HEK293 (cell line): ENCODE measurements around the gene KIF5A.

Experiments
- CTCF ChIA-PET: fragments of 350-600 bp; formaldehyde crosslinking; extraction: SDS; loops from one replicate; lab custom pipeline; 2021; ENCODE audit warnings: antibody characterized with exemption; lab: Yijun Ruan, JAX
- POLR2A ChIA-PET: fragments of 300-600 bp; formaldehyde crosslinking; extraction: SDS; loops from one replicate; lab custom pipeline; 2020; ENCODE audit warnings: antibody characterized with exemption, inconsistent platforms; lab: Yijun Ruan, JAX
- H3K27ac ChIP-seq: fragments of 200-500 bp; sonication (Bioruptor generic); 2 replicates; pipeline ENCODE4 v1.5.1; 2014; ENCODE audit warnings: low read depth, low read length, control low read depth, inconsistent platforms; ENCODE audit errors: extremely low read depth
- H3K36me3 ChIP-seq, 2 experiments: fragments of 200-500 bp in 1 of 2; sonication (Bioruptor generic) in 1 of 2; 1 replicate in 1 of 2; 2 replicates in 1 of 2; pipeline ENCODE4 v1.5.1; 2014 to 2017; ENCODE audit warnings: inconsistent platforms in 2 of 2, low read length in 2 of 2; ENCODE audit not compliant: control insufficient read depth in 2 of 2, insufficient read depth in 1 of 2
- H3K4me1 ChIP-seq: fragments of 200-500 bp; sonication (Bioruptor generic); 2 replicates; pipeline ENCODE4 v1.5.1; 2014; ENCODE audit warnings: mild to moderate bottlenecking, low read length, inconsistent platforms; ENCODE audit not compliant: control insufficient read depth, insufficient read depth
- H3K4me3 ChIP-seq: 2 replicates; pipeline ENCODE4 v1.5.1; 2011; ENCODE audit warnings: low read depth, mild to moderate bottlenecking, control low read depth, low read length, moderate library complexity
- H3K9me3 ChIP-seq: fragments of 200-500 bp; sonication (Bioruptor generic); 2 replicates; pipeline ENCODE4 v1.5.1; 2014; ENCODE audit warnings: low read depth, low read length, inconsistent platforms; ENCODE audit not compliant: control insufficient read depth, insufficient read depth
- GFI1B ChIP-seq: fragments of 450-650 bp; formaldehyde crosslinking; IDR thresholded peaks from 2 replicates; pipeline ENCODE4 v1.5.1; 2016; ENCODE audit warnings: missing biosample characterization, missing genetic modification characterization
- HOXA7 ChIP-seq: sonication (generic); formaldehyde crosslinking; IDR thresholded peaks from 2 replicates; pipeline ENCODE4 v1.8.1; 2022; ENCODE audit warnings: missing genetic modification reagents, borderline replicate concordance
- IKZF3 ChIP-seq: fragments of 450-650 bp; IDR thresholded peaks from 2 replicates; pipeline ENCODE4 v1.5.0; 2018; ENCODE audit warnings: missing biosample characterization, mild to moderate bottlenecking, missing genetic modification characterization, moderate library complexity
- PRDM10 ChIP-seq: fragments of 450-650 bp; formaldehyde crosslinking; IDR thresholded peaks from 2 replicates; pipeline ENCODE4 v1.5.1; 2016; ENCODE audit warnings: missing biosample characterization, missing genetic modification characterization
- ZBTB17 ChIP-seq: fragments of 450-650 bp; formaldehyde crosslinking; IDR thresholded peaks from 2 replicates; pipeline ENCODE4 v1.5.1; 2016; ENCODE audit warnings: missing biosample characterization, missing genetic modification characterization
- ZNF148 ChIP-seq: fragments of 450-650 bp; formaldehyde crosslinking; IDR thresholded peaks from 2 replicates; pipeline ENCODE4 v1.5.0; 2017; ENCODE audit warnings: missing biosample characterization, missing genetic modification characterization, borderline replicate concordance
- ZNF175 ChIP-seq: fragments of 450-650 bp; formaldehyde crosslinking; IDR thresholded peaks from 2 replicates; pipeline ENCODE4 v1.5.1; 2016; ENCODE audit warnings: missing biosample characterization, missing genetic modification characterization
- ZNF18 ChIP-seq: fragments of 450-650 bp; formaldehyde crosslinking; IDR thresholded peaks from 2 replicates; pipeline ENCODE4 v1.5.1; 2016; ENCODE audit warnings: missing biosample characterization, missing genetic modification characterization
- ZNF202 ChIP-seq: fragments of 450-650 bp; formaldehyde crosslinking; IDR thresholded peaks from 2 replicates; pipeline ENCODE4 v1.5.1; 2016; ENCODE audit warnings: missing biosample characterization, missing genetic modification characterization, borderline replicate concordance
- ZNF473 ChIP-seq: fragments of 450-650 bp; formaldehyde crosslinking; IDR thresholded peaks from 2 replicates; pipeline ENCODE4 v1.5.1; 2017; ENCODE audit warnings: missing biosample characterization, missing genetic modification characterization
- ZNF600 ChIP-seq: fragments of 450-650 bp; formaldehyde crosslinking; IDR thresholded peaks from 2 replicates; pipeline ENCODE4 v1.5.1; 2016; ENCODE audit warnings: missing biosample characterization, missing genetic modification characterization
- ZNF629 ChIP-seq: fragments of 450-650 bp; formaldehyde crosslinking; IDR thresholded peaks from 2 replicates; pipeline ENCODE4 v1.5.1; 2017; ENCODE audit warnings: missing biosample characterization, missing genetic modification characterization
- ZNF639 ChIP-seq: fragments of 450-650 bp; formaldehyde crosslinking; IDR thresholded peaks from 2 replicates; pipeline ENCODE4 v1.5.1; 2016; ENCODE audit warnings: missing biosample characterization, missing genetic modification characterization
- ZNF692 ChIP-seq: fragments of 450-650 bp; formaldehyde crosslinking; IDR thresholded peaks from 2 replicates; pipeline ENCODE4 v1.5.1; 2016; ENCODE audit warnings: missing biosample characterization, missing genetic modification characterization
- ZNF768 ChIP-seq: fragments of 450-650 bp; formaldehyde crosslinking; IDR thresholded peaks from 2 replicates; pipeline ENCODE4 v1.5.1; 2018; ENCODE audit warnings: missing biosample characterization, mild to moderate bottlenecking, missing genetic modification characterization
- ZNF792 ChIP-seq: fragments of 450-650 bp; formaldehyde crosslinking; IDR thresholded peaks from 2 replicates; pipeline ENCODE4 v1.5.1; 2016; ENCODE audit warnings: missing biosample characterization, missing genetic modification characterization
- ZSCAN30 ChIP-seq: fragments of 450-650 bp; IDR thresholded peaks from 2 replicates; pipeline ENCODE4 v1.5.1; 2018; ENCODE audit warnings: missing biosample characterization, mild to moderate bottlenecking, missing genetic modification characterization, moderate library complexity

KIF5A gene

GRCh38 chr12:57590864-57591781, 41.3 kb downstream of the KIF5A start, which contains the start of gene PIP4K2C (continued):
- no peak for TF ChIP-seq ZNF148
- TF ChIP-seq ZBTB17: peak; percentile 59; the same call in 1 of the 2 replicates
- TF ChIP-seq ZNF768 (tag by site-specific recombination): no peak
- TF ChIP-seq ZNF600: 0 out of 2 replicates have a peak, but pooled peaks have one; percentile 63
- no peak for TF ChIP-seq GFI1B
- peak; percentile 42; the same call in 1 of the 2 replicates for TF ChIP-seq ZNF629 (tag by site-specific recombination)
- TF ChIP-seq ZNF692 (tag by site-specific recombination): peak; percentile 57; the same call in 1 of the 2 replicates
- TF ChIP-seq ZNF473: no peak
- no peak for TF ChIP-seq HOXA7
- TF ChIP-seq ZNF175 (tag by site-specific recombination): no peak
- TF ChIP-seq ZNF792 (tag by site-specific recombination): no peak
- no peak for TF ChIP-seq ZSCAN30 (tag by site-specific recombination)
- no peak for TF ChIP-seq IKZF3
- no peak for TF ChIP-seq ZNF202
- no peak for TF ChIP-seq ZNF18 (tag by site-specific recombination)

- Histone ChIP-seq H3K9me3 (no peaks in the 10 kb centered on the region), H3K27ac (no peak overlapping the region; the same call in 1 of the 2 replicates), H3K36me3 (peaks cover 11 to 23% of the 10 kb centered on the region in 2 experiments; a peak in 2 of 3 replicates), H3K4me3 (peak overlapping the region; percentile 87), H3K4me1 (peaks cover 5% of the 10 kb centered on the region)
- CTCF ChIA-PET: interaction anchor here (0.6 to 3.3 kb wide), 7 partner anchors 8 to 135 kb away, joined by 3 to 42 read pairs (median 5); partner anchors contain the start of genes B4GALNT1 and OS9
- POLR2A ChIA-PET: interaction anchor here (0.7 to 2.6 kb wide), 9 partner anchors 11 to 153 kb away, joined by 3 to 9 read pairs (median 3); partner anchors contain the start of genes ARHGEF25, B4GALNT1, DDIT3 and TSPAN31
- TF ChIP-seq ZNF639 (tag by site-specific recombination): no peak
- peak; percentile 81 for TF ChIP-seq PRDM10 (tag by site-specific recombination)
Observed at GRCh38 chr12:57591782-57592325, 42.0 kb downstream of the KIF5A start.
